Loucy (cell line): ENCODE data around the gene TDRD12.

Experiments
- CTCF ChIP-seq: fragments of 200-600 bp; sonication (generic); conservative IDR thresholded peaks from 2 replicates; pipeline ENCODE4 v1.5.1; 2014; ENCODE audit warnings: mild to moderate bottlenecking, antibody characterized with exemption, low read length
- EZH2phosphoT487 ChIP-seq: fragments of 200-600 bp; IDR thresholded peaks from 2 replicates; pipeline ENCODE4 v1.6.1; 2018; ENCODE audit warnings: antibody characterized with exemption, mild to moderate bottlenecking, moderate library complexity, borderline replicate concordance

- TF ChIP-seq CTCF (no peak), EZH2phosphoT487 (no peak)
Observed at GRCh38 chr19:32808236-32808635, 88.7 kb downstream of the TDRD12 start.
